GM20431 (cell line): ENCODE data around the gene PLIN5.
"Not testable (repeated sequence)": the region's sequence is repeated elsewhere in the genome, so short reads cannot be mapped to it uniquely, and the experiment has no call there.

Source experiments
- in situ Hi-C: fragments of 300-500 bp; cut with MseI, MboI; formaldehyde crosslinking; loops from one replicate; pipeline ENCODE4 v1.15.0; 2020; ENCODE audit warnings: low sequenced_read_pairs; ENCODE audit not compliant: unreplicated experiment

The PLIN5 gene

GRCh38 chr19:4548238-4548584, 13.2 kb upstream of the PLIN5 start:
- in situ Hi-C loops: no loop called here

DNA sequence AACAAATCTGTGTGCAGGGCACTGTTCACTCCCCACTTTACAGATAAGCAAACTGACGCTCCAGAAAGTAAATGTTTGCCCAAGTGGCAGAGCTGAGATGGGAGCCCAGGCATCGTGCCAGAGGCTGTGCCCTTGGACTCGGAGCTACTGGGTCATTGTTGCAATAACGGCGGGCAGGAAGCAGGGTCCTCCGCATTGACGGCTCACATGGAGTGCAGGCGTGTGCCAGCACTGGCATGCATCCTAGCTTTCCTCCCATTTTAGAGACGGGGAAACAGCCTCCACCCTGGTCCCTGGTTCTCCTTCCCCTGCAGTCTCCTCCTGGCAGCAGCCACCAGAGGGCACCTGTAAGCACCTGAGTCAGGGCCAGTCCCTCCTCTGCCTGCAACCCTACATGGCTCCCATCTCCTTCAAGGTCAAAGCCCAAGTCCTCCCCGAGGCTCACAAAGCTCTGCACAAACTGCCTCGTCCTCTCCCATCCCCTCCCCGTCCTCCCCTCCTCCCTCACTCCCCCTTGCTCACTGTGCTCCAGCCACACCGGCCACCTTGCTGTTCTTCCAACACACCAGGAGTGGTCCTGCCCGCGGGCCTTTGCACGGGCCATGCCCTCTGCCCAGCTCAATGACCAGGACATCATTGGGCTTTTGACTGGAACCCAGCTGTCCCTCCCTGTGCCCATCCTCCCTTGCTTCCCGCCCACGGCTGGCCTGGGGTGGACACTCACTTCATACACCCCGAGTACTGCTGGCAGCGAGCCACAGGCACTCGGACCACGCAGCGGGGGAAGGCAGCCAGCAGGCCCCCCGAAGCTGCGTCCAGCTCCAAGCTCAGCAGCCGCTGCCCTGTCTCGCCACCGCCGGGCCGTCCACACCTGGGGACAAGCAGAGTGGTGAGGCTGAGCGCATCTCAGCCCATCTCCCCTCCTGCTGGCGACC, 12.5 kb upstream of the PLIN5 start:
- in situ Hi-C loops: no loop called here

DNA sequence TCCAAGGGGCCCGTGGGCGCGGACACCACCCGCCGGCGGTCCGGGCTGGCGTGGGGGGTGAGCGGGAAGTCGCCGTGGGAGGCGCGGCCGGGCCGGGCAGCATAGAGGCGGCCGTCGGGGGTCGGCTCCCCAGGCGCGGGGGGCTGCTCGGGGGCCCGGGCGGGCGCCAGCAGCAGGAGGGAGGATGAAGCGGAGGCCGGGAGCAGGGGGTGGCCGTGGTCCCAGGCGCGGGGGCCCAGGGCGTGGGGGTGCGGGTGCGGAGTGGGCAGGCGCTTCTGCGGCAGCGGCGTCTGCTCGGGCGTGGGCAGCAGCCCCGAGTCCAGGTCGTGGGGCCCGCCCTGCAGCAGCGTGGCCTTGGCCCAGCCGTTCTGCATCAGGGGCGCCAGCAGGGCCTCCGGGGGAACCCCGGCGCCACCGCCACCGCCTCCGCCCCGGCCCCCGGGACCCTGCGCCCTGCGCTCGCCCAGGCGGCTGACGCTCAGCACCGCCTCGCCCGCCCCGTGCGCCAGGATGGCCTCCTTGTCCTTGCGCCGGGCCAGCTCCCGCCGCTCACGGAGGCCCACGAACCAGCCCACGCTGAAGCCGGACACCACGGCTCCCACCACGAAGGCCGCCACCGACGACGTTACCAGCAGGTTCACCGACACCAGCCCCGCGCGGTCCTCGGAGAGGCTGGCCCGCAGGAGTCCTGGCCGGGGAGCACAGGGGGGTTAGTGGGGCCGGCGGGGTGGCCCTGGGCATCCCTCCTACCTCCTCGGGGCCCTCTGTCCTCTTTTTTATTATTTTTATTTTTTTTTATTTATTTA, 9.0 kb upstream of the PLIN5 start:
- in situ Hi-C loops: no loop called here

DNA sequence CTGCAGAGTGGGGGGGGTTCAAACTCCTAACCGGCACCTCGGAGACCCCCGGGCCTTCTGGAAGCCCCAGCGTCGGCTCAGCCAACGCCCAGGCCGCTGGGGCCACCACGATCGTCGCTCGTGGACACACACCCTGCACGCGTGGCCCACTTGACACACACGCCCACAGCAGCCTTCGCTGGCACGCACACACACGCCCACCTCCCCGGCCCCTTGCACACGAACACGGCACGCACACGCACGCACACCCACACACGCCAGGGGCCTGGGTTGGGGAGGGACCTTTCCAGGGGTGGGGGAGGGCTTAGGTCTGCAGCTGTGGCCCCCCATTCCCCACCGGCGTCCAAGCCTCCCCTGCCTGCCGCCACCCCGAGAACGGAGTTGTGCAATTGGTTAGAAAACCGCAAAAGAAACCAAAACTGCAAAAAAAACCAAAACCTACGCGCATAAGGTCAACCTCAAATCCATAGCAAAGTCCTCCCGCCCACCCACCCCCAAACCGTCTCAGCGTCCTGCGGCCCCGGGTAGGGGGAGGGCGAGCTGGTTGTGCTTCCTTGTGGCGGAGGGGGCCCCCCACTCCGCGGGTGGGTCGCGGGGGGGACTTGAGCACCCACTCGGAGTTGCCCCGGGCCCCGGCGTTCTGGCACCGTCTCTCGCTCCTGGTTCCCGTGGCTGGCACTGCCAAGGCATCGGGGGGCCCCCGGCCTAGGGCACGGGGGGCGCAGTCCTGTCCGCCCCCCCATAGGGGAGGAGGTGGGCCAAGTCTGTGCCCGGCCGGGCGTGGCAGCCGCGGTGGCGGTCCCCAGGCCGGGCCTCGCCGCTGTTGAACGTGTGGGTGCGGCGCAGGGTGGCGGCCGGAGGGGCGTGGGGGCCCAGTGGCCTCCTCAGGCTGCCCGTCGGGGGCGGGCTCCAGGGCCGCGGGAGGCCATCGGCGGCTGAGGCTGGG, 8.1 kb upstream of the PLIN5 start:
- in situ Hi-C loops: no loop called here

DNA sequence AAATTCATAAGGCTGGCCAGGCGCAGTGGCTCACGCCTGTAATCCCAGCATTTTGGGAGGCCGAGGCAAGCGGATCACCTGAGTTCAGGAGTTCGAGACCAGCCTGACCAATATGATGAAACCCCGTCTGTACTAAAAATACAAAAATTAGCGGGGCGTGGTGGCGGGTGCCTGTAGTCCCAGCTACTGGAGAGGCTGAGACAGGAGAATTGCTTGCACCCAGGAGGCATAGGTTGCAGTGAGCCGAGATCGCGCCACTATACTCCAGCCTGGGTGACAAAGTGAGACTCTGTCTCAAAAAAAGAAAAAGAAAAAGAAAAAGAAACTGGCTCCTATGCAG, 6.8 kb upstream of the PLIN5 start:
- in situ Hi-C loops: not testable (repeated sequence)

GRCh38 chr19:4541114-4541805, 6.2 kb upstream of the PLIN5 start:
- in situ Hi-C loops: no loop called here

GRCh38 chr19:4539693-4540581, 4.9 kb upstream of the PLIN5 start, which contains the start of gene LRG1:
TSS of gene LRG1 (minus strand) at chr19:4540036. CDS start at chr19:4540013, 23 bp downstream.
- in situ Hi-C loops: no loop called here

DNA sequence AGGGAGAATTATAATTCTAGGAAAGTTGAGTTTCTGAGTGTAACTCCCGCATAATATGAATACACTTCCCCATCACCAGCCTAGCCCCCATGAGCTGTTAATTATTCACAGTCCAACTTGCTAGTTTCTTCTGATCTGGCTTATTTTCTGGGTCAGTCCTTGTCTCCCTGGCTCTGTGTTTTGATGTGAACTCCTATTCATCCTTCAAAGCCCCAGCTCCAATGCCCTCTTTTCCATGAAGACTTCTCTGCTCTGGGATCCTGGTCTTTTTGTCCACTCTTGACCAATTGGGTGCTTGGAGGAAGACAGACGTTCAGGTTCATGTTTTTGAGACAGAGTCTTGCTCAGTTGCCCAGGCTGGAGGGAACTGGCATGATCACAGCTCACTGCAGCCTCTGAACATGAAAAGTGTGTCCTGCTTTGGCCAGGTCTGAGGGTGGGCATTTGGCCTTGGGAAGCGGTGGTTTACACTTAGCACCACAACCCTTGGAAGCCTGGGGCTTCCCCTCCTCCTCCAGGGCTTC, 4.2 kb upstream of the PLIN5 start:
- in situ Hi-C loops: no loop called here

GRCh38 chr19:4538601-4538954, 3.6 kb upstream of the PLIN5 start:
- in situ Hi-C loops: no loop called here

DNA sequence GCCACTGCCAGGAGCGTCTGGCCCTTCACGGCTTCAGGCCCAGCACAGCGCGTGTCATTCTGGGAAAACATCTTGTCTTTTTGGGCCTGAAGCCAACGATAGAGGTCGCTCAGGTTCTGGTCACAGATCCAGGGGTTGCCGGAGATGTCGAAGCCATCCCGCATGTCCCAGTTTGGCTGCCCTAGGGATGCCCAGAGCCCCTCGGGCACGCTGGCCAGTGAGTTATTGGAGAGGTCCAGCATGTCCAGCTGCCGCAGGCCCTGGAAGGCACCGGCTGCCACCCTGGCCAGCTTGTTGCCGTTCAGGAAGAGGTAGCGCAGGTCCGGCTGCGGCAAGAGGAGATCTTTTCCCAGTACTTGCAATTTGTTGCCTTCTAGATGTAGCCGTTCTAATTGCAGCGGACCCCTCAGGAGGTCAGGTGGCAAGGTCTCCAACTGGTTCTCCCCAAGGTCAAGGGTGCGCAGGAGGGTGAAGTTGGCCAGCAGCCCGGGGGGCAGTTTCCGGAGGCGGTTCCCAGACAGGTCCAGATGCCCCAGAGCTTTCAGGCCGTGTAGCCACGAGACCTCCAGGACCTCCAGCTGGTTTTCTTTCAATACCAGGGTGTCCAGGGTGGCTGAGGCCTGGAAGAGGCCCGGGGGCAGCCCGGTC, 3.1 kb upstream of the PLIN5 start:
- in situ Hi-C loops: no loop called here

DNA sequence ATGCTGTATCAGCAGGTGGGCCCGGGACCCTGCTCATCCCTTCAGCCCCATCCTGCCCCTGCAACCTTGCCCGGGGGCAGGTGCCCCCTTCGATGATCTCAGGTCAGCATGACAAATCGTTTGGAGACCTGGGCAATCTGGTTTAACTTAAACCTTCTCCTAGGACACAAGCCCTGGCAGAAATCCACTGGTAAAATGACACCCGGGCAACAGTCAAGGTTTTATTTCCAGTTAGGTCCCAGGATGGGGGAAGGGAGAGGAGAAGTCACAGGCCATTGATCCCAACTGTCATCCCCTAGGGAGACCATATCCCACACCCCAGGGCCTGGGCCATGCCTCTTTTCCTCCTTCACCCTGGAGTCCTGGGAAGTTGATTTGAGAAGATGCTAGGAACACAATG, 1.8 kb upstream of the PLIN5 start:
- in situ Hi-C loops: no loop called here

GRCh38 chr19:4533835-4534424, 1.1 kb downstream of the PLIN5 start:
- in situ Hi-C loops: no loop called here

DNA sequence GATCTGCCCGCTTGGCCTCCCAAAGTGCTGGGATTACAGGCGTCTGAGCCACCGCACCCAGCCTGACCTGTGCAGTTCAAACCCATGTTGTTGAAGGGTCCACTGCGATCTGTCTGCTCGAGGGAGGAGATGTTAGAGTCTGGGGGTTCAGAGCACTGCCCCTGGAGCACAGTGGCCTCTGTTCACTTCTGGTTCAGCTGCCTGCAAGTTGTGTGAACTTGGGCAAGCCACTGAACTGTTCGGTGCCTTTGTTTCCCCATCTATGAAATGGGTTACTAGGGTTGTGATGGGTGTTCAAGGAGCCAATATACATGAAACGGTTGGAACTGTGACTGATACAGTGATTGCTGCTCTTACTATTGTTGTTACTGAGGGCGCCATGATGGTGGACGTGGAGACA, 1.7 kb downstream of the PLIN5 start:
- in situ Hi-C loops: no loop called here

- in situ Hi-C loops: no loop called here
These were observed 3.4 kb downstream of the PLIN5 start for GRCh38 chr19:4531562-4532165.

- in situ Hi-C loops: no loop called here
These were observed 5.0 kb downstream of the PLIN5 start for GRCh38 chr19:4529924-4530522.

- in situ Hi-C loops: no loop called here
These were observed 6.2 kb downstream of the PLIN5 start for GRCh38 chr19:4528843-4529242.

DNA sequence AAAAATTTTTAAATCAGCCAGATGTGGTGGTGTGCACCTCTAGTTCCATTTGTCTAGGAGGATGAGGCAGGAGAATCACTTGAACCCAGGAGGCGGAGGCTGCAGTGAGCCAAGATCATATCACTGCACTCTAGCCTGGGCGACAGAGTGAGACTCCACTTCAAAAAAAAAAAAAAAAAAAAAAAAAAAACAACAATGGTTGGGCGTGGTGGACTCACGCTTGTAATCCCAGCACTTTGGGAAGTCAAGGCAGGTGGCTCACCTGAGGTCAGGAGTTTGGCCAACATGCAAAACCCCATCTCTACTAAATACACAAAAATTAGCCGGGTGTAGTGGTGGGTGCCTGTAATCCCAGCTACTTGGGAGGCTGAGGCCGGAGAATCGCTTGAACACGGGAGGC, 7.6 kb downstream of the PLIN5 start:
- in situ Hi-C loops: not testable (repeated sequence)
